Fibroblast of mammary gland (primary cell): Measurements from ENCODE around the gene ARFGAP1.

ENCODE experiments used
- DNase-seq: peaks from one replicate; pipeline ENCODE4 v3.0.0-alpha.2; 2010; ENCODE audit warnings: low read depth
- H3K4me3 ChIP-seq: 2 replicates; pipeline ENCODE4 v1.5.1; 2011; ENCODE audit warnings: low read depth, mild to moderate bottlenecking, low read length, moderate library complexity; ENCODE audit not compliant: control insufficient read depth
- TF ChIP-seq, protein P1 (sequence below): conservative IDR thresholded peaks from 2 replicates; pipeline ENCODE4 v1.5.1; 2011; ENCODE audit warnings: low read depth, low read length, inconsistent platforms; ENCODE audit not compliant: control insufficient read depth, insufficient read depth

Gene ARFGAP1

DNA sequence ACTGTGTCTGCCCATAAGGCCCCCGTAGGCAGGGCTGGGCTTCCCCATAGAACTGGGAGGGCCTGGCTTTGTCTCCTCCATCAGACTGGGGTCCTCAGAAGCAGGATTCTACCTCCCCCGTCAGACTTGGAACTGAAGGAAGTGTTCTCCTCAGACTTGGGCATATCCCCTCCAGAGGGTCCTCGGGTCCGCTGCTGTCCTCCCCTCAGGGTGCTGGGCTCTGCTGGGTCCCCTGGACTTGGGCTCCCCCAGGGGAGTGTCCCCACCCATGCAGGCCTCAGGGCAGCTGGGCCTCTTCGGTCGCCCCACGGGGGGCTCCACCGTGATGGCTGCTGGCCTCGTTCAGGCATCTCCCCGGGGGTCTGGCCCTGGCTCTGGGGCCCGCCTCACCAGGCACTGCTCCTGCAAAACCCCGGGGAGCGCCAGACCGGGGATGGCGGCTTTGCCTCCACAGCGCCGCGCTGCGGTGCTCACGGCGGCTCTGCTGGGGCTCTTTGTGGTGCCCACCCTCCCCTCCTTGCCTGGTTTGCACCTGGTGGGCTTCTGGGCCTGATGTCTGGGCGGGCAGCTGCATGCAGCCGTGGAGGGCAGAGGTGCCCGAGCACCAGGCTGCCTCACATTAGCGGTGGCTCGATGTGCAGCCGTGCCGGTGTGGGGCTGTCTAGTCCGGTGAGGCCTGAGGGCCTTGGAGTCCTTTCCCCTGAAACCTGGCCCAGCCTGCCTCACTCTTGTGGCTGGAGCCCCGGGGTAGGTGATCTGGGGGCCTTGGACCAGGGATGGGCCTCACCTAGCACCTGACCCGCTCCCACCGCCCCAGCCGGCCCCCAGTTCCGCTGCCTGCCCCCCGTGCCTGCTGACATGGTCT, 34.3 kb downstream of the ARFGAP1 start:
- no peak overlapping the region for H3K4me3 ChIP-seq
- no peak for DNase-seq
- TF ChIP-seq, protein P1, sequence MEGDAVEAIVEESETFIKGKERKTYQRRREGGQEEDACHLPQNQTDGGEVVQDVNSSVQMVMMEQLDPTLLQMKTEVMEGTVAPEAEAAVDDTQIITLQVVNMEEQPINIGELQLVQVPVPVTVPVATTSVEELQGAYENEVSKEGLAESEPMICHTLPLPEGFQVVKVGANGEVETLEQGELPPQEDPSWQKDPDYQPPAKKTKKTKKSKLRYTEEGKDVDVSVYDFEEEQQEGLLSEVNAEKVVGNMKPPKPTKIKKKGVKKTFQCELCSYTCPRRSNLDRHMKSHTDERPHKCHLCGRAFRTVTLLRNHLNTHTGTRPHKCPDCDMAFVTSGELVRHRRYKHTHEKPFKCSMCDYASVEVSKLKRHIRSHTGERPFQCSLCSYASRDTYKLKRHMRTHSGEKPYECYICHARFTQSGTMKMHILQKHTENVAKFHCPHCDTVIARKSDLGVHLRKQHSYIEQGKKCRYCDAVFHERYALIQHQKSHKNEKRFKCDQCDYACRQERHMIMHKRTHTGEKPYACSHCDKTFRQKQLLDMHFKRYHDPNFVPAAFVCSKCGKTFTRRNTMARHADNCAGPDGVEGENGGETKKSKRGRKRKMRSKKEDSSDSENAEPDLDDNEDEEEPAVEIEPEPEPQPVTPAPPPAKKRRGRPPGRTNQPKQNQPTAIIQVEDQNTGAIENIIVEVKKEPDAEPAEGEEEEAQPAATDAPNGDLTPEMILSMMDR = no peak

DNA sequence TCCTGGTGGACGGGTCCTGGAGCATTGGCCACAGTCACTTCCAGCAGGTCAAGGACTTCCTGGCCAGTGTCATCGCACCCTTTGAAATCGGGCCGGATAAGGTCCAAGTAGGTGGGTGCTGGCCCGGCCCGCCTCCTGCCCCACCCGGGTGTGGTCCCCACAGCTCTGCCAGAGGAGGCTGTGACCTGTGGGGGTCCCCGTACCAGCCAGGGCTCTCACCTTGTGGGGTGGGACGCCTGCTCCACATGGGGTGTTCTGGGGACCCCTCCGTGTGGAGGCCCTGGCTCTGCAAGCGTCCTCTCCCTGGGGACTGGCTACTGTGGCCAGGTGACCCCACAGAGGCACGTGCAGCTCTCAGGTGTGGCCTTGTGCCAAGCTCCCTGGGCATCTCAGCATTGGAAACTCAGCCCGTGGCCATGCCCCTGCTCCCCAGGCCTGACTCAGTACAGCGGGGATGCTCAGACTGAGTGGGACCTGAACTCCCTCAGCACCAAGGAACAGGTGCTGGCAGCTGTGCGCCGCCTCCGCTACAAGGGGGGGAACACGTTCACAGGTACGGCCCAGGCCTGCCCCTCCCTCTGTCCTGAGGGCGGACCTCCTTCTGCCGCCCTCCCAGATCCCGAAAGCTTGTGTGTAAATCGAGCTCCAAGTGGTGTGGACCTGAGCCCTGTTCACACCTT, 35.1 kb downstream of the ARFGAP1 start:
- TF ChIP-seq, protein P1 = no peak
- DNase-seq = no peak
- no peak overlapping the region for H3K4me3 ChIP-seq

DNA sequence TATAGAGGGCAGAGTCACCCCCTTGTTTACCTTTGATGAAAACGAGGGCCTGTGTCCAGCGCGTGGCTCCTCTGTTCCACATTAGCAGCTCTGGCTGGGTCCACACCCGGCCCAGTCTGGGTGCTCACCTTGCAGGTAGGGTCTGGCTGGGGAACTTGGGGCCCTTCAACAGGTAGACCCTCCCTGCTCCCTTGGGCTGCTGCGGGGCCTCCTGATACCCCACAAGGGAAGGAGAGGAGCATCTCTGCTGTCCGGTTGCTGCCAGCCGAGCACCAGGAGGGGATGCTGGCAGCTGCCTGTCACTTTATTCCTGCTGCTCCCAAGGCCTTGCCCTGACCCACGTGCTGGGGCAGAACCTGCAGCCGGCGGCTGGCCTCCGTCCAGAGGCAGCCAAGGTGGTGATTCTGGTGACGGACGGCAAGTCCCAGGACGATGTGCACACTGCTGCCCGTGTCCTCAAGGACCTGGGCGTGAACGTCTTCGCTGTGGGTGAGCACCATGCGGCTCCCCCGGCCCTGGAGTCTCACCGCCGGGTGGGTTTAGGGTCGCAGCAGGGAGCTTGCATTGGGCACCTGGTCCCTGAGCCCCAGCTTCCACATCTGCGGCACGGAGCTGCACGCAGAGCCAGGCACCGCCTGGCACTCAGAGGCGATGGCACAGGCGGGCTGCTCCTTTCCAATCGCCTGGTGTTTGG, 35.8 kb downstream of the ARFGAP1 start:
- TF ChIP-seq, protein P1 = no peak
- no peak for DNase-seq
- H3K4me3 ChIP-seq = no peak overlapping the region

DNA sequence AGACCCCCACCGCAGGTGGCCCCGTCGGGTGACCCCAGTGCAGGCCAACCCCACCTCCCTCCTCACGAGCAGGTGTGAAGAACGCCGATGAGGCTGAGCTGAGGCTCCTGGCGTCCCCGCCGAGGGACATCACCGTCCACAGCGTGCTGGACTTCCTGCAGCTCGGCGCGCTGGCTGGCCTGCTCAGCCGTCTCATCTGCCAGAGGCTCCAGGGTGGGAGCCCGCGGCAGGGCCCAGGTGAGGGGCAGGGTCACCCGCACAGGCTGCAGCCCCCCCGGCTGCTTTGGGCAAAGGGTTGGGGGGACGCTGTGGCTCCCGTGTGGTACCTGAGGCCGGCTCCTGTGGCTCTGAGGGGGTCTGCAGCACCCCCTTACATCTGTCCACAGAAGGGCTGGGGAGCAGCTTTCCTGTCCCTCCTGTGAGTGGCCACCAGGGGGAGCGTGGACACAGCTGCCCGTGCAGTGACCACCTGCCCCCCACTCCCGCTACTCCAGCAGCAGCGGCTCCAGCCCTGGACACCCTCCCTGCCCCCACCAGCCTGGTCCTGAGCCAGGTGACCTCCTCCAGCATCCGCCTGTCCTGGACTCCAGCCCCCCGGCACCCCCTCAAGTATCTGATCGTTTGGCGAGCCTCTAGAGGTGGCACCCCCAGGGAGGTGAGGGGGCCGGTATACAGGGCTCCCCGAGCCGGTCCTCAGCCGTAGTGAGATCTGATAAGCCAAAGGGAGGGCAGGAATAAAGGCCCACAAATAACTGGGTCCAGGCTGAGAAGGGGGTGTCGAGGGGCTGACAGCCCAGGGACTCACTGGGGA, 36.9 kb downstream of the ARFGAP1 start:
- DNase-seq = peak; percentile 20
- TF ChIP-seq, protein P1 = peak; percentile 65
- H3K4me3 ChIP-seq = no peak overlapping the region

DNA sequence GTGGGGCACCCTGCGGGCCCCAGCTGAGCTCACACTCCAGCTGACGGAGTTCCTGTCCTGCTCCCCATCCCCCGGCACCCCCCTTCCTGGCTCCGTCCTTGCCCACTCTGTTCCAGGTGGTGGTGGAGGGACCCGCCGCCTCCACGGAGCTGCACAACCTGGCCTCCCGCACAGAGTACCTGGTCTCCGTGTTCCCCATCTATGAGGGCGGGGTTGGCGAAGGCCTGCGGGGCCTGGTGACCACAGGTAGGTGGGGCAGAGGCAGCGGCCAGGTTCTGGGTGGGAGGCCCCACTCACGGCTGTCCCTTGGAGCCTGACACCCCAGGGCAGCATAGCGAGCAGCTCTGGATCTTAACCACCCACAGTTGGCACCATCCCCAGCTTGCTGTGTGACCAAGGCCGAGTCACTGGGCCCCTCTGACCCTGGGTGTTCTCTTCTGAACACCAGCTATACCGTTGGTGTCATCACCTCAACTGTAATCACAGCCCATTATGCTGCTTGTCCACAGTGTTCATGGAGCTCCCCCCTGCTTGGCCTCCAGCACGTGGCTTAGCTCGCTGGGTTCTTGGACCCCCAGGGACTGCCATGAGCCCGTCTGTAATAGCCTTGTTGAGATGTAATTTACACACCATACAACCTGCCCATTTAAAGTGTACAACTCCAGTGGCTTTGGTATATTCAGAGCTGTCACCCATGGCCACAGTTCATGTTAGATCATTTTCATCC, 37.8 kb downstream of the ARFGAP1 start:
- H3K4me3 ChIP-seq = no peak overlapping the region
- DNase-seq = peak; percentile 48
- TF ChIP-seq, protein P1 = no peak
